Measurements from ENCODE around the gene MDN1.

The MDN1 gene

DNA sequence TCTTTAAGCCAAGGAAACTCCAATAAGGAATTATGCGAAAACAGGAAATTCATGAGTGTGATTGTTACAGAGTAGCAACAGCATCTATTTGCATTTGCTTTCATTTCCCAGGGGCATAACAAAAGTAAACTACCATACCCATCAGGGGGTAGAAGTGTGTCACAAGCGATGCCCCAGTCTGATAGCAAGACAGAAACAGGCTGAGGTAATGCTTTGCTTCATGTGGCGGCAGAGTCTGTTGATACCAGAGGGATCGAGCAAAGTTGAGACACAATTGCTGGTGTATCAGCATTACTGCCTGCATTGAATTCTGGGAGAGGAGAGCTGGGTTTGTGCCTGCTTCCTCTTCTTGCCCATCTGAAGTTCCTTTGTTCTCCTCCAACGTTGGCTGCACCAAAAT is 129.9 kb downstream of the MDN1 start:
- no peak for DNase-seq

DNA sequence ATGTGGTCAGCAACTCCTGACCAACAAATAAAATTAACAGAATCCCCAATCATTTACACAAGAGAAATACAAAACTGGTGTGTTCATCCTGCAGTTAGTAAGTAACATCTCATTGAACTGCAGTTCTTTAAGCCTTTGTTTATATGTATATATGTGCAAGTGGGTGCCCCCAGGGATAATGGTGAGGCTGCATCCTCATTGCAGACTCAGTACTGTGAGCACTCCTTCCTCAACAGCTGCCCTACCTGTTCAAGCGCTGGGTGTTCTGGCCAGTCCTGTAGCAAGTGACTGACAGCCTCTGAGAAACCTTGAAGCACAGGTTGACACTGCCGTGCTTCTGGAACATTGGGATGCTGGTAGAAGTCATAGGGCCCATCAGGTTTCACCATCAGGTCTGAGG is 131.3 kb downstream of the MDN1 start:
- DNase-seq: no peak

DNA sequence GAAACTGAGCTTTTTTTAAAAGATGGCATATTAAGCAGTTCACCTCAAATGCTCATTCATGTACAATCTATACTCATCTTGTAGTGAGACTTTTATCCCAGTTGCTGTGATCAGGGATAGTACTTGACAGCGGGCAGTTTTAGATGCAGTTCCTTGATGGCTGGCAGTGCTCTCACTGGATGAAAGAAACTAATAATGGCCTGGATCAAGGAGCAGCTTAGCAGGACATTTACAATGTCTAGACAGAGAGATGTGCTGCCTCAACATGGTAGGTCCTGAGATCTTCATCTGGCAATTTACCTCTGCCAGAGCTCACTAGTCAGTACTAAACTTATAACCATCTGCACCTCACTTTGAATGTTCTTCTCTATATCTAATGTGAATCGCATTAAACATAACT is 134.3 kb downstream of the MDN1 start:
- no peak for DNase-seq

DNA sequence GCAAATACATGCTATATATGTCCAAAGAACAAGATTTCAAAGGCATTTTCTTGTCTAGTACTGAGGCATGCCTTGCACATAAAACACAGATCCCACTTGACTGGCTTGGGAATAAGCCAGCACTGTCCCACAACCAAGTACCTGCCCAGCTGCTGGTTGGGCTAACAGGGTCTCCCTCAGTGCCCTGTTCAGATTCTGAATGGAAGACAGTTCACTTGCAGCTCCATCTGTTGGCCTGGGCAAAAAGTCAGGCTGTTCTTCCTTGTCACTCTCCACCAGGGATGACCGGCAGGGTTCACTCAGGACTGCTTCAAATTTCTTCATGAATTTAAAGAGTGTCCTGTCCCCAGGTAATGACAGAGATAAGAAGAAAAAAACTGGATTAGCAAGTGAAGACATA is 136.6 kb downstream of the MDN1 start:
- DNase-seq: no peak

DNA sequence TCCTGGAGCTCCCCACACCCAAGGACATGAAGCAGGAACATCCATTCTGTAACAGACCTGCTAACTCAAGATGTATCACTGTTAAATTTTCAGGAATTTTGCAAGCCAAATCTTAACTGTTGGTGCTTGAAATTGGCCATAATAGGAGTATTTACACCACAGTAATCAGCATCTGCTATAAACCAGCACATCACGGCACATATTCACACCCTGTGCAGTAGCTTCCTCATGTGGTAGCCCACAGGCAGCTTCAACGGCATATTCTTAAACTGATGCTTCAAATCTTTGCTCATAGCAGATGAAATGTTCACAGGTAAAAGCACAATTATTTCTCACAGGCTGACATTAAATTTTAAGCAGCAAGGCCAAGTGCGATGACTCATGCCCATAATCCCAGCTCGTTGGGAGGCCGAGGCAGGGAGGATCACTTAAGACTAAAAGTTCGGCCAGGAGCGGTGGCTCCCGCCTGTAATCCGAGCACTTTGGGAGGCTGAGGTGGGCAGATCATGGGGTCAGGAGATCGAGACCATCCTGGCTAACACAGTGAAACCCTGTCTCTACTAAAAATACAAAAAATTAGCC is 137.5 kb downstream of the MDN1 start:
- DNase-seq: no peak

DNA sequence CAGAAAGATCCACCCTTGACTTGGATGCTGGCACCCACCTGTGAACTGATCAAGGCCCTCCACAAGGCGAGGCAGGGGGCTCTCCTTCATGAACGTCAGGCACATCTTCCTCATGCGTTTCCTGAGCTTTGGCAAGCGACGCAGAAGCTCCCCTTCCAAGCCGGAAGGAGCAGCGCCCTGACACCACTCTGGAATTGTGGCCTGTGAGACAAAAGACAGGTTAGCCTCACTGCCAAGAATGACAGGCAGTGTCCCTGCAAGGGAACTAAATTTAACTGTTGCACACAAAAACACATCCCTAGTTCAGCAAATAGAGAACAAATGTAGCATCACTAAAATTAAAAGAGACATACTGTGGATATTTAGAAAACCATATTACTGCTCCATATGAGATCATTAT is 139.0 kb downstream of the MDN1 start:
- no peak for DNase-seq

DNA sequence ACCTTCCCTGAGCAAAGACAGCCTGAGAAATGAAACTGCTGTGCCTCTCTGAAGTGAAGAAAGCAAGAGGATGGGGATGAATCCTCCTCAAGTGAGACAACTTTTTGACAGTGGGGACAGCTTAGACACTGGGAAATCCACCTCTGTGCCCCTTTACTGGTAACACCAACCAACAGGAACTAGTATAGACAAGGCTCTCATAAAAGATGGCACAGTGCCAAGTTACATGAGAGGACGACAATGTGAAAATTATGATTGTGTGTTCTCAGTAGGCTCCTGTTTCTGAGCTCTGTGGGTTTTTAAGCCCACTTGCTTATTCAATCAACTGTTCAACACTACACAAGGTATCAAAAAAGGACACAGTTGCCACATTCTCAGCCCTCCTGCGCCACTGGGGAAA is 139.4 kb downstream of the MDN1 start:
- DNase-seq: peak; percentile 15

DNA sequence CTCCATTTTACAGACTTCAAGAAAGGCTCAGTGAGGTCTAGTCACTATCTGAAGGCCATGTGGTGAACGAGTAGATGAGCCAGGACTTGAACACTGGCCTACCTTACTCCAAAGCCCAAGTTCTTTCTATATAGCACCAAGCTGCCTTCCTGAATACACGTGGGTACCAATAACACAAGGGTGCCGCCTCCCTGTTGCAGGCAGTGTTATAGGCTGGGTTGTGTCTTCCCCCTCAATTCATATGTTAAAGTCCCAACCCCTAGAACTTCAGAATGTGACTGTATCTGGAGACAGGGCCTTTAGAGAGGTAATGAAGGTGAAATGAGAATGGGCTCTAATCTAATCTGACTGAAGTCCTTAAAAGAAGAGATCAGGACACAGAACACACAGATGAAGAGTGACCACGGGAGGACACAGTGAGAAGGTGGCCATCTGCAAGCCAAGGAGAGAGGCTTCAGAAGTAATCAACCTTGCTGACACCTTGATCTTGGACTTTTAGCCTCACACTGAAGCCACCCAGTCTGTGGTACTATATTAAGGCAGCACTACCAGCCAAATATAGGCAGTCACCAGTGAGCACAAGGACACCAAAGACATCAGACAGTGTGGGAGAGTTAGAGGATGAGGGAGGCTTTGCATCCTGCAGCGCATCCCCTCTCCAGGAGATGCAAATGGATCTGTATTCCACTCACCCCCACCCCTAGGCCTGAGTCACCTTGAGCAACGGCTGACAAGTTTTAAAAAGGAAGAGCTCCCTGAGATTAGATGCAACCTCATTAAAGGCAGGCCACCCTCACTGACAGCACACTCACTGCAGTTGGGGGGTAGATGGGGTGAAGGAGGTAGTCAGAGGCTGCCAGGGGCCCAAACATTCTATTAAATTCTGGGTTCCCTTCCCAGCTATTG is 140.1 kb downstream of the MDN1 start:
- no peak for DNase-seq

DNA sequence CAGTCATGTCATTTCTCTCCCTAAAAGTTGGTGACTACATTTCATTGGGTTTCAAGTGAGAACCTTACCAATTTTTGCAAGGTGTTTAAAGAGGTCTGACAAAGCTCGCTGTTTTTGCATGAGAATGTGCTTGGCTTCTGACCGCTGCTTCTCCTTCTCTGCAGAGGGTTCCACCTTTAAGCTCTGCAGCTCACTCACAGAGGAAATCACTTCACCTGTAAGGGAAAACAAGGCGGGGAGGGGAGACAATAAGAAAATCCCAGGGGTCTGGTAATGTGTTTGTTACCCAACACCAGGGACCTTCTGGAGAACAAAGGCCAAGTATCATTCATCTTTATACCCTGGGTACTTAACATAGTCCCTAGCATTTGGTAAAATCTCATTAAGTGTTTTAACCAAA is 141.1 kb downstream of the MDN1 start:
- no peak for DNase-seq

DNA sequence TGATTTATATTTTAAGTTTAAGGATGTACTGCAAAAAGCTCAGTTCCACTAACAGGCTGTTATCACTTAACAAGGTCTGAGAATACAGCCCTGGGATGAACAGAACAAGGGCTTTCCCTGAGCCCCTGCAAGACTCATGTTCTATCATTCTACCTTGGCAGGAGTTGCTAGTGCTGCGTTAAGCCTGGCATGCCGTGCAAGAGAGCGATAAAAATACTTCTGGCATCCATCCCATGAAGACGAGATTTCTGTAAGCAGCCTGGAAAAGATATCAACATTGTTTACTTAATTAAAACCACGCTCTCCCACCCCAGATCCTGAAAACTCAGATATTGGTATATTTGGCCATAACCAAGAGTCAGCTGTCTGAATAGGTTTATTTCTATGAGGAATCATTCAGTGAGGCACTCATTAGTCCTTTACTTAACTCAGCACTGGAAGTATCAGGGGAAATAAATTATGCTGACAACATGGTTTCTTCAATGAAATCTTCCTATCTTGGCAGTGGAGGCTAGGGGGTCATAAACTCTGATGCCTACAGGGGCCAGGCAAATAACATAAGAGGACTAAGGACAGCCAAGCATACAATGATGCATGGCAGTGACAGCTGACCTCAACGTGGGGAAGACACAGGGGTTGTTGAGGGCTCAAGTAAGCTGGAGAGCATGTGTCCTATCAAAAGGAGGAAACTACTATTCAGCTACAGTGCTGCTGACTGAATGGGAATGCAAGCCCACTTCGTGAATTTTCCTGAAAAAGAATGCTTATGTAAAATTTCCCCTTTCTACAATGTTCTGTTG is 143.4 kb downstream of the MDN1 start:
- no peak for DNase-seq

DNA sequence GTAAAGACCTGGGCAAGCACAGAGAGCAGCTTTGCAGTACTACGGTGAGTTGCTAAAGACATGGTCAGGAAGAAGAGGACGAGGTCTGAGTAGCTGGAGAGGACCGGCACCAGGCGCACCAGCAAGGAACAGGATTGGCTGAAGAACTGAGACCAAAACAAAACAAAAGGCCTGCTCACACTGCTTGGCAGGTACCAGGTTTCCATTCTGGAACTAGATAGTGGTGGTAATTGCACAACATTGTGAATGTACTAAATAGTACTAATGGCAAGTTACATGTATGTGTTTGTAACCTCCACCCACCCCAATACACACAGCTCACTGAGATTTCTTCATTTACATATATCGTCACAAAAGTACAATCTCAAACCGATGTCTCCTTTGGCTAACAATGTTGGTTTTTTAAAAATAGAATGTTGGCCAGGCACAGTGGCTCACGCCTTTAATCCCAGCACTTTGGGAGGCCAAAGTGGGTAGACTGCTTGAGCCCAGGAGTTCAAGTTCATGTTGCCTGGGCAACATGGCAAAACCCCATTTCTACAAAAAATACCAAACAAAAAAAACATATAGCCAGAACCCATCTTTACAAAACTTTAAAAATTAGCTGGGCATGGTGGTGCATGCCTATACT is 148.5 kb downstream of the MDN1 start:
- no peak for DNase-seq

DNA sequence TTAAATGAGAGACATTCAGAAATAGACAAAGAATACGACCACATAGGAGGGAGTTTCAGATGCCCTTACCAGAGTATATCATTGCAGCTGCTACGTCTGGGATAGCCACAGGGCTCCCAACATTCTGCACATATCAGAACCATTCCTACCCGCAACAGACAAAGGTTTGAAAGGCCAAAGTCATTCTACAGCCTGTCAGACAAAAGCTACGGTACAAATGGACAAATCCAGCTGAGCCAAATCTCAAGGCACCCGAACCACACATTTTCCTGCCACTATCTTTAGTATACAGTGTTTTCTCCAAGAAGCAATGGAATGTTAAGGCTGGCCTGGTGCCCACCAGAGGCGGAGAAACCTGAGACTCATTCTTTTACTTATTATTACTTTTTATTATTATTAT is 150.6 kb downstream of the MDN1 start:
- DNase-seq: no peak

DNA sequence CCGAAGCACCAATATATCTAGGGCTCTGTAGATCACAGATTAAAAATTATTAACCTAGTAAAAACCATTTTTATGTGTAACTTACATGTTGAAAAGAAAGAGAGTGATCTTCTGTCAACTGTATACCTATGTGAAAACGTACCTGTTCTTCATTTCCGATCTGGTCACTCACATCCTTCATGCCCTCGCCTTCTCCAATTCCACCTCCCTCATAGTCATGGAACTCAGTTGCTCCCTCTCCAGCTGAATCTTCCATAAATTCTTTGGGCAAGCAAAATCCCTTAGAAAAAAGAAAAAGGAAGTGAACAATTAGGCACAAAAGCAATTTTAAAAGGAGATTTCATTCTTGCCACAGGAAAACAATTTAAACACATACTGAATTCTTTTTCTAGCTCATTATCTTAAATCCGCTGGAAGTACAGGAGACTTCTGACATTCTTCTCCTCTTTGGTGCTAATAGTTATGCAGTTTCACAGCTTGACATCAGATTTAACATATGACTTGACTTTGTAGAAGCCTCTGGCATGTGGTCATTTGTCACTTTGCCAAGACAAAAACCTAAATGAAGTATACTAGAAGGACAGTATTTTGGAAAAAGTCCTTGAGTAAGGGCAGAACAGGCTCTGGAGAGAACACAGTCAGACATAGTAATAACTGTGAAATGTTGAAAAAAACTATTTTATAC is 151.6 kb downstream of the MDN1 start:
- DNase-seq: no peak

DNA sequence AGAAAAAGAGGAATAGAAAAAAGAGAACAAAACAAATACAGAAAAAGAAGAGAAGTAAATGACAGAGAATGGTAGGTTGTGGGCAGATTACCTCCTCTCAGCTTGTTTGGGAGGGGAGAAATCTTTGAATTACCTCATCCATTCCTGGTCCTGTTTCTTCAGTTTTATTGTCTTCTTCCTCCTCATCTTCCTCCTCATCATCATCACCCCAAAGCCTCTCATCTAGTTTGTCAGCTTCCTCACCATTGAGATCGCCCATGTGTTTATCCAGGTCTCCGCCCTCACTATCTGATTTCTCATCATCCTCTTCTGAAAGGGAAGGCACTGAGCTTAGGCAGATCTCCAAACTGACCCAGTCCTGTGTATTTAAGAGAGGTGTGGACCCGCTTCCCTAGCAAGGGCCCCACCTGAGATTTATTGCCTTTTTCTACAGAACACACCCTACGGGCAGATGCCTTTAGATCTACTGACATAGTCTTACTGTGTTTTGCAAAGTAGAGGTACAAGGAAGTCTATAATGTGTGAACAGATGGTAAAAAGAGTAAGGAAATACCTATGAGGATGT is 156.9 kb downstream of the MDN1 start:
- DNase-seq: no peak

DNA sequence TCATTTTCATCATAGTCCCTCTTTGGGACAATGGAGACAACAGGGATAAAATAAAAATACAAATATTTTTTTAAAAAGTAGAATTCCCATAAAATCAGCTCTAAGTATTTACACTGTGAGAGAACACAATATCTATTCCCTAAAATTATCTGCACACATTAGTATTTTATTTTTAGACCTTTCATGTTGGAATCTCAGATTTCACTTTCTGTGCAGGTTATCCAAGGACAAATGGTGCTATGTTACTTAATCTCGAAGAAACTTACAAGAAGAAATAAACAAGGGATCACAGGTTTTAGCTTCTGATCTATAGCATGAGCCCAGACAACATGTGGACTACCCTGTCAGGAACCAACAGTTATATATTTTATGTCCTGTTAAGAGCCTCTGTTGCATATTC is 158.0 kb downstream of the MDN1 start:
- DNase-seq: no peak

DNA sequence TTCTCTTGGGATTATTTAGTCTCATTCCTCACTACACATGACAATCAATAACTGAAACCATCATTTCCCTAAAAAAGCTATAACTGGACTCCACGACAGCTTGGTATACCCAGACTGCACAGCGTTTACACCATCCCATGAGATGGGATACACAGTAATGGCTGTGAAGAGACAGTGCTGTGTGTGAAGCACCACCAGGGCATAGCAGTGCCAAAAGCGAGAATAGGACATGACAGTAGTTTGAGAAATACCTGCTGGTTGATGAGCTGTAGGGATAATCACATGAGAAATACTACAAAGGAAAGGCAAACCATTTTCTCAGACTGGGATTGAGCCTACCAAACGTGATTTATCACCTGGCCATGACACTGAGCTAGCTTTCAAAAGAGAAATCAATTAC is 158.6 kb downstream of the MDN1 start:
- no peak for DNase-seq

DNA sequence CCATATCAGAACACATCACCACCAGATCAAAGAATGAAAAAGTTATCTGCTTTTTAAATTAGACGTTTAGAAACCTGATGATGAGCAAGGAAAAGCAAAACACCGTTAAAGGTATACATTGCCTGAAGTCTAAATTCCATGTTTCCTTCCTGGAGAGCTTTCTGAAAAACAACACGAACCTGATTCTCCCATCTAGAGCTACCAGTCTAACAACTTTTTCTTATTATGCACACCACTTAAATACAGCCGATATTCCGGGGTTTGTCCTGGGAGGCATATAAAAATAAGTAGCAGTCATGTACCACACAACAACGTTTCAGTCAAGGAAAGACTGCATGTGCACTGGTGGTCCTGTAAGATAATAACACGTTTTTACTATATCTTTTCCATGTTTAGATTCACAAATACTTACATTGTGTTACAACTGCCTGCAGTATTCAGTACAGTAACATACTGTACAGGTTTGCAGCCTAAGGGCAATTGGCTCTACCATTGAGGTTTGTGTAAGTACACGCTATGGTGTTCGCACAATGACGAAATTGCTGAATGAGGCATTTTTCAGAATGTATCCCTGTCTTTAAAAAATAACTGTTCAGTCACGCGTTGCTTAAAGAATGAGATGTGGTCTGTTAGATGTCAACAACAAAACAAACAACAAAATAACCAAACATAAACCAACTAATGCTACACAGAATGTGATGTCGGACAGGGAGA is 162.0 kb downstream of the MDN1 start:
- no peak for DNase-seq

DNA sequence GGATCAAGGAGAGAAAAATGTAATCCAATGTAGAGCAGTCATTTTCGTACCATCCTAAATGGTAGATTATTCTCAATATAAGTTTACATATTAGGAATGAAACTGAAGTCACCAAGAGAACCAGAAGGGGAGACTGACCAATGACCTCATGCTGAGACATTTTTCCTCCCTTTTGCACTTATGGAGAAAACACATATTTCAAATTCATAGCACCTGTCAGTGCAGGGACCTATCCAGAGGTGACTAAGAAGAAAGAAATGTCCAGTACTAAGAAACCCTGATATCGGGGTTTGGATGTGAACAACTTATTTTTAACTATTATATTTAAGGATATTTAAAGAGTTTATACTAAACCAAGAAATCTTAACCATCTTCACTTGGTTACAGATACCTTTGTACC is 164.5 kb downstream of the MDN1 start:
- no peak for DNase-seq

DNA sequence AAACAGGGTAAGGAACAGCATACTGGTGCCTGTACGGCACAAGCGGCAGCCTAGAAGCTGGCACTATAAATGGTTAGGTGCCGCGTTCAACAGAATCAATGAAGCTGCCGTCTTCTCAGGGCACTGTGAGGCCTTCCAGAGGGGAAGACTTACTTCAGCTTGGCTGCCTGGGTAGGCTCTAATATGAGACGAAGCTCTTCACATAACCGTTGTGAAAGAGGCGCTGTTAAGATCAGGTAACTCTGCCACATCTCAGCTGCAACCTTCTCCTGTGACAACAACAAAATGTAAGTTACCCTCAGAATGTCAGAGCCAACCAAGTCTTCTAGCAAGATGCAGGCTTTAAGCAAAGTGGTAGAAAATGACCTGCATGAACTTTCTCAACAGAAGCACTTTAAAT is 169.0 kb downstream of the MDN1 start:
- no peak for DNase-seq

DNA sequence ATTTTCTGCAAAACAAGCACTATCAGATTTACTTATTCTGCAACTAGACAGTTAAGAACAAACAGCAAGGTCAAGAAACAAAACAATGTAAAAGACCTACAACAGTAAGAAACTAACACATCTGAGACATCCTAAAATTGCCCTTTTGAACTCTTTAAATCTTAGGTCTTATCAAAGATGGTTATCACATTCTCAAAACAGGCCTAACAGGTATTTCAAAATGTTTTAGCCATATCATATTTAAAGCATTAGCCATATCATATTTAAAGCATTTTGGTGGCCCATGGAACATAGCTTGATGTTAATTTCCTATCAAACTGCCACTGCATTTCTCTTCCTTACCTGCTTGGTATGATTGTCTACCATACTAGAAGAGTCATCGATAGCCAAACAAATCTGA is 169.9 kb downstream of the MDN1 start:
- no peak for DNase-seq

DNA sequence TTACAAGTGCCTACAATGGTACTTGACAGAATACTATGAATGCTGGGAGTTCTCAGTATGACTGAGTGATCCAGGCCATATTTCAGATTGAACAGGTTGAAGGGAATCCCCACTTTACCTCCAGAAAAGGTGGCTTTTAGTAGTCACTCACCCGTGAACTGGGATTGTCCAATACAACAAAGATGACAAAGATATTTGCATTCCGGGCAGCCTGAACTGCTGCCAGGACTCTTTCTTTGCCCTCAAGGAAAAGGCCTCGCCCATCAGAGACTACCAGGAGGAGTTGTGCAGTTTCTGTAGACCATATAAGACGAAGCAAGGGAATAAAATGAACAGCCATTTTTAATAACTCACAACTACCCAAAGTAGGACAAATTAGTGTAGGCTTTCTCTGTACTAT is 174.7 kb downstream of the MDN1 start:
- DNase-seq: no peak

DNA sequence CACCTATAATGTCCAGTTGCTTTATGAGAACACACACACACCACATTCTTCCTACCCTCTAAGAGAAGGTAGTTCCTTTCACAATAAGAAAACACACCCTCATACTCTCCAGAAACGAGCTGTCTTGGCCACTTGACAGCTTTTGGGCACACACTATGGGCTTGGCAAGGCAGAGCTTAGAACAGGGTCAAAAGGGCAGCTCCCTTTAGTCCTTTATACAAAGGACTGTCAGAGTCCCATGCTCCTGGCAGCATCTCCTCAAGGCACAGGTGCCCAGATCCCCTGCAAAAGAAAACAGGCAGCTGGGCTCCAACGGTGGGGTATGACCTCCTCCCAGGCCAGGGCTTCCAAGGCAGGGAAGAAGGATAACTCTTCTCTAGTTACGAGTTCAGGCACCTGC is 176.2 kb downstream of the MDN1 start:
- no peak for DNase-seq
